Endometrial microvascular endothelial cells (primary cell): ENCODE results near the gene PRIMA1. TPM values are rescaled to one million over a fixed set of nuclear protein-coding genes. Genes with fewer than 3 reads are reported as not detected.

Experiments
- in situ Hi-C: cut with HindIII; loops from 2 replicates; pipeline ENCODE4 v1.10.0; 2017; ENCODE audit warnings: low sequenced_read_pairs, low pct_unique_long_range_greater_than_20kb; ENCODE audit errors: inconsistent ontology term
- total RNA-seq: library from RNA; depleted of rRNA; stranded (reverse); fragments of >200 nt; gene quantifications from one replicate; pipeline ENCODE4 v1.2.3, GENCODE V29; 2015; ENCODE audit errors: inconsistent ontology term

Gene PRIMA1
- total RNA-seq, 1 donor from 2014 or later: not detected

DNA sequence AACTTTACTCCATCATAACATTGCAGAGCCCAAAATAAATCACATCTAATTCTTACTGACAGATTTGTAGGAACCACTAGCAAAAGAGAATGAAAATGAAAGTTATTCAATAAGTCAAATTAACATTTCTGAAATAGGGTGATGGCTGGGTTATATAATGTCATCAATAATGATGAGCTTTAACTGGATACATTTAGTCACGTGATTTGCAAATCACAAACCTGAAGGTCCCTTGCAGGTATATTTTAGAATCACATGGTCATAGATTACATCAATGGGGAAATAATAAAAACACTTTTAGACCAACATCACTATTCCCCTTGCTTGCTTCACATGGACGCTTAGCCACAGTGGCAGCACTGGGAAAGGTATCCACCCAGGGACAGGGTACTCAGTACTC, 86.7 kb downstream of the PRIMA1 start:
- in situ Hi-C loops: no loop called here

DNA sequence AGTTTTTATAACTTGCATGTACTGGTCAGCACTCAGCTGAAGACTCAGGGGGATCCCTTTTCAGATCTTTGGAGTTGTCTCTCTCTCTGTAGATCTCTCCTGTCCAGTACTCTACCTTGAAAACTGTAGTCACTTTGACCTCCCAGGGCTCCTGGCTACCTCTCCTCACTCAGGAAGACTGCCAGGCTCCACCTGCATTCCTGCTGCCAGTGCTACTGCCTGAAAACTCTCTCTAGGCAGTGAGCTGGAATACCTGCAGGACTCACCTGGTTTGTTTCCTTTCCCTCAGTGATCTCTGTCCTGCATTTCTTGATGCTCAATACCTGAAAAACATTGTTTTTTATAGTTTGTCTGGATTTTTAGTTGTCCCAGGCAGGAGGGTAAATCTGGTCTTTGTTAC, 87.4 kb downstream of the PRIMA1 start:
- in situ Hi-C loops: no loop called here

DNA sequence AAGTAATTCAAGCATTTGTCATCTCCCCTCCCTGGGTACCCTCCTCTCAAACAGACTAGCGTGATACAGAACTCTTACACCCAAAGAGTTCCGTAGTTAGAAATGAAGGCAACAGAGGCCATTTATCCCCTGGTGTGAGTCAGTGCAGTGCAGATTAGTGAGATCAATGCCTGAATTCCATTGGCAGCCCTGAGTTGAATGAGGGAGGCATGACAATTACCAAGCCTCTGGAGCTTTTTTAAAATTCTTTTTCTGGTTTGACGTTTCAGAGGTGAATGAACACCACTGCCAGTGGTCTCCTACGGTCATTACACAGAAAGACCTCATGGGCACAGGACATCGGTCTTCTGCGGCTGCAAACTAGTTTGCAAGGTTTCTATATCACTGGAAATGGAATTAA, 94.4 kb downstream of the PRIMA1 start:
- in situ Hi-C loops: no loop called here

GRCh38 chr14:93691042-93691780, 97.1 kb downstream of the PRIMA1 start:
- in situ Hi-C loops: no loop called here

- in situ Hi-C loops: no loop called here
Observed at GRCh38 chr14:93690146-93690545, 98.1 kb downstream of the PRIMA1 start.

DNA sequence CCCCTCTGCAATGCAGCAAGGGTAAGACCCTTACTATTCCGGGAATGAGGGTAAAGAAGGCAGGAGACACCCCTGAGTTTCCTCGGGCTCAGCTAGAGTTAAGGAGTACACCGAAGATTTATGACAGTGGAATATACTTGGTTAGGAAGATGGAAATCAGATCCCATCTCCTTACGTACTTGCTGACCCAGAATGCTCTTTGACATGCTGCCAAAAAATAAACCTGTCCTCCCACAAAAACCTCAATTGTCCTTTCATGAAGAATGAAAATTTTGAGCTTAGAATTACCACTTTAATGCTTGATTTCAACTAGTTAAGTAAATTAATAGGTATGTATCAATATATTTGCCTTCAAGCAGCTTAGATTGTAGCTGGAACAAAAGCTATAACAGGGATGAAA, 99.5 kb downstream of the PRIMA1 start:
- in situ Hi-C loops: no loop called here

GRCh38 chr14:93688239-93688666, 100.0 kb downstream of the PRIMA1 start:
- in situ Hi-C loops: no loop called here

DNA sequence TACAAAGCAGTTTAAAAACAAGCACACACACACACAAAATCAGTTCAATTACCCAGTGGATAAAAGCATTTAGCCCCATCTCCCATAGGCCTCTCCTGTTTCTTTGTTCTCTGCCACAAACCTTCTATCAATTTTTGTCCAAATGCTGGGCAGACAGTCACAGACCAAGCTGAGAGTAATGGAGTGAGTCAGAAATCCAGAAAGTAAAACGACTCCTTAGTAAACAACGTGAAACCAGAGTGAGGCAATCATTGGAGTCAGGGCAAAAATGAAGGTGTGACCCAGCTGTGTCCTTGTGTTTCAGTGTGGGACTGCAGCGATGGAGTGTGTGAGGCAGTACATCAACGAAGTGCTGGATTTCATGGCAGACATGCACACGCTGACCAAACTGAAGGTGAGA, 102.0 kb downstream of the PRIMA1 start:
- in situ Hi-C loops: no loop called here

- in situ Hi-C loops: no loop called here
Observed at GRCh38 chr14:93685121-93685895, 103.0 kb downstream of the PRIMA1 start.

- in situ Hi-C loops: no loop called here
Observed at GRCh38 chr14:93683226-93683625, 105.1 kb downstream of the PRIMA1 start.

- in situ Hi-C loops: no loop called here
Observed at GRCh38 chr14:93682459-93682858, 105.8 kb downstream of the PRIMA1 start.

- in situ Hi-C loops: no loop called here
Observed at GRCh38 chr14:93676416-93676958, 111.8 kb downstream of the PRIMA1 start.

GRCh38 chr14:93675651-93676050, 112.6 kb downstream of the PRIMA1 start:
- in situ Hi-C loops: no loop called here

GRCh38 chr14:93674343-93674742, 113.9 kb downstream of the PRIMA1 start:
- in situ Hi-C loops: no loop called here

- in situ Hi-C loops: no loop called here
Observed at GRCh38 chr14:93669632-93670031, 118.7 kb downstream of the PRIMA1 start.

Other genes starting within 250 kb of the PRIMA1 start
- not detected for gene FAM181A, start 138.9 kb upstream of the PRIMA1 start, total RNA-seq
- gene ASB2, start 188.1 kb upstream of the PRIMA1 start, total RNA-seq: not detected
- gene CCDC197, start 208.8 kb upstream of the PRIMA1 start, total RNA-seq: not detected
- gene OTUB2, start 237.9 kb upstream of the PRIMA1 start, total RNA-seq: 3.1 TPM